Stimulated activated CD8-positive, alpha-beta memory T cell treated with anti-CD3 and anti-CD28 coated beads, Interleukin-4, amount 100 ng/mL, for 24 hours (primary cell): ENCODE measurements around the gene KAT6B.

Experiments used
- DNase-seq: peaks from one replicate; pipeline ENCODE4 v3.0.0-alpha.2; 2020; ENCODE audit warnings: low read depth

The KAT6B gene

DNA sequence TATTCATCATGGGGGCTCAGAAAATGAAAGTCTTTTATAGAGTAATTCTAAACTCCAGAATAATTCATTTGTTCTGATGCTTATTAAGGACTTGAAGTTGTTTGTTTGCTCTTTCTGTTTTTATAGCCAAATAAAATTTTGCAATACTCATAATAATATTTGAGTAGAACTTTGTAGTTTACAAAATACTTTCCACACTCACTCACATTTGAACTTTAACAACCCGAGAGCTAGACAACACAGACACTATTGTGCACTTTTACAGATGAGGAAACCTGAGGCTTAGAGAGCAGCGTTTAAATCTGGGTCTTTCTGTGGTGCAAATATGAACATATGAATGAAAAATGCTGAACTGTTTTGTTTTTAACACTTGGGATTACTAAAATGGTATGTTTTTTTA, 126.8 kb downstream of the KAT6B start:
- DNase-seq, result no peak

DNA sequence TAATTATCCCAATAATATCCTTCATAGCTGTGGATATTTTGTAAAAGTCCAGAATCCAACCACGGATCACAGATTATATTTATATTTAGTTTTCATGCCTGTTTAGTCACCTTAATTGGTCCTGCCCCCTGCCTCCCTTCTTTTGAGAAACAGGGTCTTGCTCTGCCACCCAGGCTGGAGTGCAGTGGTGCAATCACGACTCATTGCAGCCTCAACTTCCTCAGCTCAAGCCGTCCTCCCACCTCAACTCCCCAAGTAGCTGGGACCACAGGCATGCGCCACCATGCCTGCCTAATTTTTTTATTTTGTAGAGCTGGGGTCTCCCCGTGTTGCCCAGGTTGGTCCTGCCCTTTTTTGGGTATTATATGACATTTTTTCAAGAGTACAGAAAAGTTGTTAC, 129.4 kb downstream of the KAT6B start:
- no peak for DNase-seq

DNA sequence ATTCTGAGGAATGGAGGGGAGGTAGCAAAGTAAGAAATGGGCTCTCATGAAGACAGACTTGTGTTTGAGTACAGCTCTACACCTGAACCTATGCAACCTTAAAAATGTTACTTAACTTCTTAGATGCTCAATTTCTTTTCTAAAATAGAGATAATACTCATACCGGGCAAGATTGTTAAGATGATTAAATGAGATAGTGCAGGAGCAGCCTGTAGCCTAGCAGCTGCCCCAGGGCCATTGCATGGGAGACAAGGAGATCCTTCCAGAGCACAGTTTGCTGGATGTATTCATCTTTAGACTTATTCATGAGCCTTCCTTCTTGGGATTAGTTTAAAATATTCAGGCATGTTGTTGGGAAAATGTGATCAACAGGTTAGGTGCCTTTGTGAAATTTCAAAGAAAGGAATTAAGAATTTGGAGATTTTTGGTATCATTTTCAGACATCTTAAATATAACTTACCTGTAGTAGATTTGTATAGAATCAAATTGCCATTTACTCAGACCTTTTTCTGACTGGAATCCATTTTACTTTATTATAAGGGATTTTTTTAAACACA, 130.2 kb downstream of the KAT6B start:
- DNase-seq, result no peak

DNA sequence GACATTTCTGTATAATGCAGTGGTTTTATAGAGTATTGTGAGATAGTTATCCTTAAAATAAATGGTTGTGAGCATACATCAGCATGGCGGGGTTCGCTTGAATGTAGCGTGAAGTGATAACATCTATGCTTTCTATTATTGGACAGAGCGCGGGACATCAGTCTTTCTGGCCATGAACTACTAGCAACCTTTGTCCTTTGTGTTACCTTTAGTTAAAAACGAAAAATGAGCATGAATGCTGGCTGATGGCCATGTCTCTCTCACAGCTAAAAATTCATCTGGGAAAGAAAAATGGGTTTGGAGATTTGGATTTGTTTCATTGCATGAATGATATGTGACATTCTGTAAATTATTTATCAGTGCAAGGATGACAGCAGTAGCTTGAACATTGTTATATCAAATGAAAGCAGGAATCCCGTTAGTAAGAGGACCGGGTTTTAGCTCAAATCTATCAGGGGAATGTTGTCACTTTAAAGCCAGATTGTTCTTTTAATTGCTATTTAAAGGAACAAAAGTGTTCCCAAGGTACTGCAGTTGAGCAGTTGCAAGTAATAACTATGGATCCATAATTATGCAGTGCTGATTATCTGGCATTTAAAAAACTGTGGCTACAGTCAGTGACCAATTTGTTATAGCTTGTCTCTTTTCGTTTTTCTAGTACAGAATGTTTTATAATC, 131.0 kb downstream of the KAT6B start:
- no peak for DNase-seq

DNA sequence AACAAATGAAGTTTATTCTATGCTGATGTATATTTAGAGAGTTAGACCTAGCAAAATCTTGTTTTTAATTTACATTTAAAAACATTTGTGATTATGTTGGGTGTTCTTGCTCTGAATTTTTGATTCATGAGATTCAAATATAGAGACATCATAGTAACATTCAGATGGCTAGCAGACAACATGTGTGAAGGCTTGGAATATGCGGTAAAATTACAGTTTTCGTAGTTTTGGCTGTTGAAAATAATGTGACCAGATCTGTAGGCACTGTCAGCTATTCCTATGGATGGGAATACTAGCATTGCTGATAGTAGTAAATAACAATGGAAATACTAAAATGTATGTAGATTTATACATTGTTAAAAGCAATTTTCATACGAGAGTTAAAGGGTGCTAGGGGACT, 131.9 kb downstream of the KAT6B start:
- no peak for DNase-seq

DNA sequence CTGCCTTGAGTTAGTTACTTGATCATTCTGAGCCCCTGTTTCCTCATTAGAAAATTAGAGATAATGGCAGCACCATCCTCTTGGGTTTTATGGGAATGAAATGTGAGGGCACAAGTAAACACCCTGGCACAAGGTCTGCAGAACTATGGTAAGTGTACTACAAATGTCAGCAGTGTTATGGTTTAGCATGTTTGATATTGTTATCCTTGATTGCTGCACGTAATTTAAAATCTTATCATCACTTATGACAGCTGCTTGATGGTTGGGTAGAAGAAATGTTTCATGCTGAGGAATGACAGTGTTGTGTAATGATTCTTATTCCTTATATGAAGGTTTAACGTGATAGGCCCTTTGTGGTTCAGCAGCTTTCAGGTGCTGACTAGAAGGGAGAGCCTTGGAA, 134.3 kb downstream of the KAT6B start:
- no peak for DNase-seq

DNA sequence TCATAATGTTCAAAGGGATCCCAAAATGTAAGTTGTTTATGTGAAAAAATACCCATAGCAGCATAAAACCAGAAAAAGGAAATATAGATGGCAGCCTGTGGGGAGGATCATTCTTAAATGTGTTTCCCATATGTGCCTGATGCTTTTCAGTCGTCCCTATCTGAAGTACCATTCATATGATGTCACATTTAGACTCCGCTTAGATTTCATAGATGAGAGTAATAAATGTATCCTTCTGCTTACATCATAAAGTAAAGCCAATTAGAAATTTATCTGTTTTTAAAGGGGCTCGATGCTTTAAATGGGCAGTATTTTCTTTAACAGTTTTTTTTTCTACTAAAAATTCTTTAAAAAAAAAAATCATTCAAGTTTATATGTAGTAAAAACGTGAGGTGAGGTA, 136.1 kb downstream of the KAT6B start:
- DNase-seq, result no peak

DNA sequence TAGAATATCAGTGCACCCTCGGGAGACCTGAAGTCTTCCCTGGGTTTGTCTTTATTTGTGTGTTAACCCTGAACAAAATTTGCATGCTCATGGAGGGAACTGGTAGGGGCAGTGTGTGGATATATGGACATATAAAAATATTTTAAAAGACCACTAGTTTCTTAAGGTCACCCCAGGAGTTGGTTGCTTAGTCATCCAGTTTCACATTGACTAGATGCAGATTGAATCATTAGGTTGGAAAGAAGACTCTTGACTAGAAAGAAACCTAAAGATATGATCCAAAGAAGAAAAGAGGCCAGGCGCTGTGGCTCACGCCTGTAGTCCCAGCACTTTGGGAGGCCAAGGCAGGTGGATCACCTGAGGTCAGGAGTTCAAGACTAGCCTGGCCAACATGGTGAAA, 137.1 kb downstream of the KAT6B start:
- no peak for DNase-seq

DNA sequence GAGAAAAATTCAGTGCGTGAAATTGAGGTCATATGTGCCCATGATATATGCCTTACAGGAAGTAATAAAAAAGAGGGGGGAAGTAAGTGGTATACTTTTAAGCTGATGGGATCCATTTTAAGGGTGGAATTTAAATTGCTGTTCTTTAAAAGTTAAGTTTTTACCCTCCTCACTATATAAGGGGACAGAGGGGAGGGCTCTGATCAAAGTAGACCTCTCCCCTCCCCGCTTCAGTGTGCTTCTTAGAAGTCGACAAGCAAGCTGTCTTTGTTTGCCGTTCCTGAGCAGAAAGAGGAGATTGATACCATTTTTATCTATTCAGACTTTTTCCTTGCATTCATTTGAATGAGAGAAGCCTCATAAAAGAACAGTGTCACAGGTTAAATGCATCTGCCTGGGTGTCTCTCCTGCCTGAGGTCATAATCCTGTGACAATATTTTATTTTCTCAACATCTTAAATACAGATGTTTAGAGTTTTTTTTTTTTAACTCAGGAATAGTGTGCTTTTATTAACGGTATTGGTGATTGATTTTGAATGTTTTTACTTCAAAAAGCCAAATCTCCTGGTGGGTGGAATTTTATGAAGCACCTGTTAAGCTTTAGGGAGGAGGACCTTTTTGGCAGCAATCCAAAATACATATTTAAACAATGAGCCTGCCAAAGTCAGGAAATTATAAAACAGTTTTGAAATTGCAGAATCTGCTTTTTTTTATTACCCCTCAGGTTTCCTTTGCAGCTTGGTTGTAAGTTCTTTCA, 141.7 kb downstream of the KAT6B start:
- no peak for DNase-seq

DNA sequence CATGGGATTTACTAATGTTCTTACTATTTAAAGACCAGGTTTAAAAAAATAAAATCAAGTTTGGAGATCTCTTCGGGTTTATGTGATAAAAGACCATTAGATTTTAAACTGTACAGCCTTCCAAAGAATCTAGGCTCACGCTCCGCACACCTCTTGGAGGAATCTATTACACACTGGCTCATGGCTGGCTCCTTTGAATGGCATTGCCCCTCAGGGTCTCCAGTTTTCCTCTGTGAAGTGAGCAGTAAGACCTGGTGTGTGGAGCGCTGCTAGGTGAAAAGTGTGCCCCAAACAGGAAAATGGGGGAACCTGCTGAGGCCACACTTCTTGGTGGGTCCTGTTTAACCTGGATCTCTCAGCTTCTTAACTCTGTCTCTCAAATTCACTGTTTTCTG, 142.3 kb downstream of the KAT6B start:
- DNase-seq, result no peak

DNA sequence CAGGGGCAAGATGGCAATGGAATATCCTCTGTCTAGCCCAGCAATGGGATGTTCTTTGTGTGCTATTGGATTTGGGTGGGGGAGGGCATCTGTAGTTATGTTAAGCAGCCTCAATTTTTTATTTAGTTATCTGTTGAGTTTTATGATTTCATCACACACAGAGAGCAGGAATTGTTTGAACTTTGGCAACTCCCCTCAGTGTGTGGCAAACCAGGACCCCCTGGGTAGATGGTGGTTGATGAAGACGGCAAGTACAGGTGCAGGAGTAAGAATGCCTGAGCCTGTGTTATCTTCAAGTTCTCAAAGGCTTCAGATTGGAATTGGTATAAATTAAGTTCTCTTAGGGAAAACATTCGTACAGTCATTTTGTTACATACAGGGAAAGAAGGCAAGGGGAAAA, 142.7 kb downstream of the KAT6B start:
- DNase-seq, result no peak

DNA sequence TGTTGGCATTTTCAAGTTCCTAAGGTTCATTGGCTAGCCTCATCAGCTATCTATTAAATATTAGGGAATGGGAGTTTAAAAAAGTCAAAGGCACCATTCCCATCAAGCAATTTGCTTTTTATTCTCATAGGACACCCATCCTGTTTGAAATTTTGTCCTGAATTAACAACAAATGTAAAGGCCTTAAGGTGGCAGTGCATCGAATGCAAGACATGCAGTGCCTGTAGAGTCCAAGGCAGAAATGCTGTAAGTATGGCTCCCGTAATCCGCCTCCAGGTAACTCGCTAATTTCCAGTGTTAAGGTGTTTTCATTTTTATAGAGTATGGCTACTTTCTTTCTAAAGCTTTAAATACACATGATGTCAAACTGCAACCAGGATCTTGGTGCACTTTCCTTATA, 143.1 kb downstream of the KAT6B start:
- no peak for DNase-seq

DNA sequence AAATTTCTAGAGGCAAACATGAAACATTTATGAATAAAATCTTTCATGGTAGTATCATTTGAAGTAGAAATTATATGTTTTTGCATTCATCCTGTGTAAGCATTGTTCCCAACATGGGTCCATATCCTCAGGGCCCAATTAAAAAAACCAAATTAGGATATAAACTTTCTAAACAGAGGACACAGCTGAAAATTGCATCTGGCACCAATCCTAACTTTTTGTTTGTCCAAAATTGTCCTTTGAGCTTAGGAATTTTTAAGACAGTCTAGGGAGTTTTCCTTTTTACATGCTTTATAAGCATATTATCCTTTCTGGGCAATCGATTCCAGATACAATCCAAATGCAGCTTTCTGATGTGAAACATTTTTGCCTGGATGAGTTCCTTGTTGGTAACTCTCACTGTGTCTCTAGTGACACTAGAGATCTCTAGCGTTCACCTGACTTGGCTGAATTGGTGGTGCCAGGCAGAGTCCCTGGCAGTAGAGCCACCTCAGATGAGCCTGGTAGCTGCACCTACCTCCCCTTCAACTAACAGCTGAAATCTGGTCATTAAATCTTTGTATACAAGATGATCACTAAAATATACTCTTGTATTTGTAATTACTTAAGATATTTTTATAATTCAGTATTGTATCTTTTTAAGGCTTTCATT, 147.5 kb downstream of the KAT6B start:
- DNase-seq, result no peak

DNA sequence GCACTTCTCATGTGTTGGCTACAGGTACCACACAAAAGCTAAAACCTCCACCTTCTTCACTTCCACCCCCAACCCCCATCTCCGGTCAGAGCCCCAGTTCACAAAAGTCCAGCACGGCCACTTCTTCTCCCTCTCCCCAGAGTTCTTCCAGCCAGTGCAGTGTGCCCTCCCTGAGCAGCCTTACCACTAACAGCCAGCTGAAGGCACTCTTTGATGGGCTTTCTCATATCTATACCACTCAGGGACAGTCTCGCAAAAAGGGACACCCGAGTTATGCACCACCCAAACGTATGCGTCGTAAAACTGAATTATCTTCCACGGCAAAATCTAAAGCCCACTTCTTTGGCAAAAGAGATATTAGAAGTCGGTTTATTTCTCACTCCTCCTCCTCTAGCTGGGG, 149.4 kb downstream of the KAT6B start:
- no peak for DNase-seq

DNA sequence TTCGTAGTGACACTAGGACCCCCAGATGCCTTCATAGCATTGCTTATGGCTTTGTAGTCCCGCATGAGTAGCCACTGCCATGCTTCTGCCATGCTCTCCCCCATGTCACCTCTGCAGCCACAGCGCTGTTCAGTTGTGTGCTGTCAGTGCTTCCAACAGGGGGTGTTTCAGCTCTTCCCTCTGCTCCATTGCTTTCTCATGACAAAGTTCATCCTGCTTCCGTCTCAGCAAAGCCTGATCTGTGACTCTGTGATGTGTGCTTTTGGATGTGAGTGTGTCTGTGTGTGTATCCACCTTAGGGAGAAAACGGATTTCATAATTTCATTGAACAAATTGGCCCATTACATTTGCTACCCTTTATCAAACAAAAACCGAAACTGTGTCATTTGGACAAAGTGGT, 150.2 kb downstream of the KAT6B start:
- no peak for DNase-seq

DNA sequence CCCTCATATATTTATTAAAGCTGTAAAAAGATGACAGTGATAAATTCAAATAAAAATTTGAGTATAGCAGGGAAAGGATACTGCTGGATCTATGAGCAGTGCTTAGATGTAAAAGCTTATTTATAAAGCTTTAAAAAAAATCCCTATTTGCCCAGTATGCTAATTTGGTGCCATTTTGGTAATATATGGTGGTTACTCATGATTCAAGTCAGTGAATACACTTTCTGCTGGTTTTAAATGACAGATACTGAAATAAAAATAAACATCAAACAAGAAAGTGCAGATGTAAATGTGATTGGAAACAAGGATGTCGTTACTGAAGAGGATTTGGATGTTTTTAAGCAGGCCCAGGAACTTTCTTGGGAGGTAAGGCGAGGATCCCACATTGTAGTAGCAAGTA, 150.7 kb downstream of the KAT6B start:
- no peak for DNase-seq

DNA sequence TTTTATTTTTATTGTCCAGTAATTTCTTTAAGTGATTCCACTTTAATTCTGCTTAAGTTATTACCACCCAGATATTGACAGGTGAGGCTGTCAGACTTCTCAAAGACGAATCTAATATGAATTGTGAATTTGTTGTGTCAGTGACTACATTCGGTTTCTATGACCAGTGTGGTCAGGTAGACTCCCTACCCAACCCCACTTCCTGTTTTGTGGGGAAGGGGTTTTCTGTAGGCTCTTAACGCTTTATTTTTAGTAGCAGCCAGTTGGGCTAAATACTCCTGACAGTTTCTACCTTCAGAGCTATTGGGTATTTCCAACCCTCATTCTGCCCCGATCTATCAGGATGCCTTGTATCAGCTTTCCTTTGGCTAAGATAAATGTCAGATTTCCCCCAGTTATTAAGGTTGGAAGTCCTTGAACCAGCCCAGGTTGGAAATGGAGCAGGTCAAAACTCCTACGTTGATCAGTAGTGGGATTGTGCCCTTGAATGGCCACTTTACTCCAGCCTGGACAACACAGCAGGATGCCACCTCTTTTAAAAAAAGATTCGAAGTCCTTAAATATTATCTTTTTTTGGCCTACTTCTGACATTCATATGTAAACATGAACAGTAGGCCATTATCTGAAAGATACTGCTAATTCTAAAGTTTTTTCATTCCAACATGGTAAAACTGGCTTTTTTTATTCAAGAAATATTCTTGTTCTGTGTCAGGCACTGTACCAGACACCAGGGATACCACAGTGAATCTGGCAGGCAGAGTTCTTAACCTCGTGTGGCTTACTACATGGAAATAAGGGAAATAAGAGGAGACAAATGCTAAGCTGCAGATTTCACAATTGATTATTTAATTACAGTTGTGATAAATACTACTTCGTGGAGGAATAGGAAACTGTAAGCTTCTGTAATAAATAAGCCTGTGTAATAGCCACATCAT, 151.8 kb downstream of the KAT6B start:
- DNase-seq, result no peak

DNA sequence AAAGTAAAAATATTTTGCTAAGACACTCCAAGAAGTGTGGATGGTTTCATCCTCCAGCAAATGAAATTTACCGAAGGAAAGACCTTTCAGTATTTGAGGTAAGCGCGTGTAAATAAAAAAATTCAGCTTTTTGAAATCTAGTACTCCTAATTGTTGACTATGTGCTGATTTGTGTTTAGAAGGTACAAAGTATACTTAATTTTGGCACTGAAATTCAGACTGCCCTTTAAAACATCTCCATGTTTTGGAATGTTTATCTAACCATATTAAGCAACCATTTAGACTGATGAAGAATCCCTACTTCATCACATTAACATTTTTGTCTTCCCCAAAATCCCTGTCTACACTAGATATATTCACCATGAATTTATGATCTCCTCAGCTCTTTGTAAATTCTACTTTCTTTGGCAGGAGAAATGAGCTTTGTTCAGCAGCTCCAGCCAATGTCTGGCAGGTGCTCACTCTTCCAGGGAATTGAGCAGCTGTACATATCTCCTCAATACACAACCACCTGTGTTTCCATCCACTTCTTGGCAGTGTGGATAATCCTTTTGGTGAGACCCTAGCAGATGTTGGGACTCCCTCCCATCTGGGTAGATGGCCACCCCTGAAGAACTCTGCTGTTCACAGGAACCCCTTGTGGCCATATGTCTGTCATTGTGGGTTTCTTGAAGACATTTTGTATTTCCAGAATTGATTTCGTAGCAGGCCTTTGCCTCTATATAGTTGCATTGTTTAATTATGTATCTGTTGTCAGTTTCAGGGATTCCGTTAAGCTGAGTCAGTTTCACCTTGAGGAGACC, 155.6 kb downstream of the KAT6B start:
- DNase-seq, result no peak

DNA sequence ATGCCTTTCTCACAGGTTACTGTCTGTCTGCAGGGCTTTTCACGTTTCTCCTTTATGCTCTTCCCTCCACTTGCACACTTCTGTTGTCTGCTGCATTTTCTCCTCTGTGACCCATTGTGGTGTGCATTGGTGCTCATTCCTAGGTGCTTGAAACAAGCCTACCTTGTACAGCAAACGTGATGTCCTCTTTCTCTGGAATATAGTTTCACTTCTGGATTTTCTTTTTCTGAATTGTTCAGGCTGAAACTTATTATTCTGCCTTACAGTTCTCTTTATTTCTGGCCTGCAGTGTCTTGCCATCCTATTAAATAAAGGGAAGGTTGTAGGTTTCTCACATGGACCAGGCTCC, 156.2 kb downstream of the KAT6B start:
- no peak for DNase-seq

DNA sequence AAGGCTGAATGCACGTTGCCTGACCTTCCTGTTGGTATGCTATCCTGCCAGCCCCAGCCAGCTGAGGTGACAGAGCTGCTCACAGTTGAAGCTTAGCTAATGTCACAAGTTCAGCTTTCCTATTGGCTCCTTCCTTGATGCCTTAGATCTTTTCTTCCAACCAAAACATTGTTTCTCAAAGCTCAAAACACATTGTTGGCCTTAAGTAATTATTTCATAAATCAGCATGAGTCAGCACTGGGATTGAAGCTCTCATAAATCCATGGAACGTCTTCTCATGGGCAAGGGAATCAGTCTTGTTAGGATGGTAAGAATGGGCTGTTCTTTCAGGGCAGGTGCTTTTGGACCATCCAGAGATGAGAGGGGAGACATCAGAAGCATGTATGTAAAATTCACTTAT, 157.0 kb downstream of the KAT6B start:
- no peak for DNase-seq

DNA sequence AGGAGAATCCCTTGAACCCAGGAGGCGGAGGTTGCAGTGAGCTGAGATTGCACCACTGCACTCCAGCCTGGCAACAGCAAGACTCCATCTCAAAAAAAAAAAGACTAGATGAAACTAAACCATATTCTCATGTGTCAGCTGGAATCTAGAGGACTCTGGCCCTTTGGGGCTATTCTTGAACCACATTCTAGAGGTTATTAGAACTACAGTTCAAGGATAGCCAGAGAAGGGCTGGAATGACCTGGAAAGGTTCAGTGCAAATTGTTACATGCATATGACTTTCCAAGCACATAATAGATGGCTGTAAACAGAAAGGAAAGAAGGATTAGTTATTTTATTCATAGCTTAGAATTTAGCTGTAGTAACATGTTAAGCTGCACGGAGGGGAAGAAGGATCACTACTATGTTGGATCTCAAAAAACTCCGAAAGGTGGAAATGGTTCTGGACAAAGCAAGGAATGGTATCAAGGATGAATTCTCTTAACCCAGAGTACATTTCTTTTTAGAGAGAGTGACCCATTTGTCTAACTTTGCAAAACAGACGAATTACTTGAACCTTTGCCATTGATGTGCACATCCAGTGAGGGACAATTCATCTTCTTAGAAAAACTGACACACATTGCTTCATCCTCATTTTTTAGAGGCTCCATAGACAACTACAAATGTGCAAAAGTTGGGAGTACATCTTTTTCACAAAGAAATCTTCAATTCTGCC, 161.1 kb downstream of the KAT6B start:
- DNase-seq, result no peak
